SK-N-SH treated with all-trans-retinoic acid at 6 μM for 48 hours (cell line): ENCODE results near the gene WDR5.

Source experiments
- ATAC-seq: fragments of 200-7000 bp; cut with Tn5 transposase; 3 replicates; pipeline ENCODE4 v1.9.1; 2020; ENCODE audit warnings: mild to moderate bottlenecking, moderate library complexity
- ARNTL ChIP-seq: fragments of 450-650 bp; formaldehyde crosslinking; IDR thresholded peaks from 2 replicates; pipeline ENCODE4 v1.5.0; 2020; ENCODE audit warnings: low read depth, mild to moderate bottlenecking, moderate library complexity, borderline replicate concordance
- BACH2 ChIP-seq: fragments of 250-450 bp; sonication (Bioruptor Pico); IDR thresholded peaks from 2 replicates; pipeline ENCODE4 v1.9.0; 2021; ENCODE audit warnings: mild to moderate bottlenecking, borderline replicate concordance
- CSDC2 ChIP-seq: fragments of 250-450 bp; sonication (Bioruptor Pico); IDR thresholded peaks from 2 replicates; pipeline ENCODE4 v1.5.0; 2020; ENCODE audit warnings: mild to moderate bottlenecking, moderate library complexity
- ESRRG ChIP-seq: fragments of 250-450 bp; sonication (Bioruptor Pico); IDR thresholded peaks from 2 replicates; pipeline ENCODE4 v1.6.1; 2021; ENCODE audit warnings: mild to moderate bottlenecking
- OSR1 ChIP-seq: fragments of 250-450 bp; sonication (Bioruptor Pico); IDR thresholded peaks from 2 replicates; pipeline ENCODE4 v1.8.0; 2022; ENCODE audit warnings: moderate library complexity, mild to moderate bottlenecking, inconsistent platforms
- PPARA ChIP-seq: fragments of 250-450 bp; sonication (Bioruptor Pico); IDR thresholded peaks from 2 replicates; pipeline ENCODE4 v1.5.0; 2020; ENCODE audit warnings: mild to moderate bottlenecking, borderline replicate concordance
- RARB ChIP-seq: fragments of 250-450 bp; sonication (Bioruptor Pico); IDR thresholded peaks from 2 replicates; pipeline ENCODE4 v1.8.0; 2021; ENCODE audit warnings: mild to moderate bottlenecking, moderate library complexity
- TCF4 ChIP-seq: fragments of 250-450 bp; sonication (Bioruptor Pico); IDR thresholded peaks from 2 replicates; pipeline ENCODE4 v1.8.0; 2021; ENCODE audit warnings: mild to moderate bottlenecking, moderate library complexity, borderline replicate concordance
- TOX ChIP-seq: fragments of 250-450 bp; sonication (Bioruptor Pico); IDR thresholded peaks from 2 replicates; pipeline ENCODE4 v1.8.0; 2021; ENCODE audit warnings: mild to moderate bottlenecking, moderate library complexity, borderline replicate concordance
- ZC3H10 ChIP-seq: fragments of 250-450 bp; sonication (Bioruptor Pico); IDR thresholded peaks from 2 replicates; pipeline ENCODE4 v1.5.1; 2021; ENCODE audit warnings: mild to moderate bottlenecking, moderate library complexity
- ZFP30 ChIP-seq: fragments of 450-650 bp; formaldehyde crosslinking; IDR thresholded peaks from 2 replicates; pipeline ENCODE4 v1.5.0; 2022; ENCODE audit warnings: mild to moderate bottlenecking, moderate library complexity
- ZNF565 ChIP-seq: fragments of 450-650 bp; formaldehyde crosslinking; conservative IDR thresholded peaks from 2 replicates; pipeline ENCODE4 v1.5.0; 2020; ENCODE audit warnings: low read depth, mild to moderate bottlenecking, moderate library complexity
- ZNF70 ChIP-seq: fragments of 450-650 bp; formaldehyde crosslinking; IDR thresholded peaks from 2 replicates; pipeline ENCODE4 v1.5.0; 2020; ENCODE audit warnings: mild to moderate bottlenecking, moderate library complexity
- ZNF8 ChIP-seq: fragments of 450-650 bp; formaldehyde crosslinking; IDR thresholded peaks from 2 replicates; pipeline ENCODE4 v1.5.0; 2020; ENCODE audit warnings: mild to moderate bottlenecking, moderate library complexity
- TF ChIP-seq, protein P1 (sequence below): fragments of 250-450 bp; sonication (Bioruptor Pico); IDR thresholded peaks from 2 replicates; pipeline ENCODE4 v1.5.0; 2020; ENCODE audit warnings: mild to moderate bottlenecking, moderate library complexity
- TF ChIP-seq, protein P2 (sequence below): fragments of 250-450 bp; sonication (Bioruptor Pico); IDR thresholded peaks from 2 replicates; pipeline ENCODE4 v1.5.1; 2021; ENCODE audit warnings: mild to moderate bottlenecking, moderate library complexity
- TF ChIP-seq, protein P3 (sequence below): fragments of 250-450 bp; sonication (Bioruptor Pico); IDR thresholded peaks from 2 replicates; pipeline ENCODE4 v1.8.0; 2020; ENCODE audit warnings: mild to moderate bottlenecking, moderate library complexity, borderline replicate concordance
- TF ChIP-seq, protein P4 (sequence below): fragments of 250-450 bp; sonication (Bioruptor Pico); IDR thresholded peaks from 2 replicates; pipeline ENCODE4 v1.8.0; 2021; ENCODE audit warnings: low read depth, mild to moderate bottlenecking, moderate library complexity, borderline replicate concordance
- TF ChIP-seq, protein P5 (sequence below): fragments of 250-450 bp; sonication (Bioruptor Pico); IDR thresholded peaks from 2 replicates; pipeline ENCODE4 v1.5.1; 2020; ENCODE audit warnings: low read depth, mild to moderate bottlenecking, moderate library complexity

WDR5 gene

DNA sequence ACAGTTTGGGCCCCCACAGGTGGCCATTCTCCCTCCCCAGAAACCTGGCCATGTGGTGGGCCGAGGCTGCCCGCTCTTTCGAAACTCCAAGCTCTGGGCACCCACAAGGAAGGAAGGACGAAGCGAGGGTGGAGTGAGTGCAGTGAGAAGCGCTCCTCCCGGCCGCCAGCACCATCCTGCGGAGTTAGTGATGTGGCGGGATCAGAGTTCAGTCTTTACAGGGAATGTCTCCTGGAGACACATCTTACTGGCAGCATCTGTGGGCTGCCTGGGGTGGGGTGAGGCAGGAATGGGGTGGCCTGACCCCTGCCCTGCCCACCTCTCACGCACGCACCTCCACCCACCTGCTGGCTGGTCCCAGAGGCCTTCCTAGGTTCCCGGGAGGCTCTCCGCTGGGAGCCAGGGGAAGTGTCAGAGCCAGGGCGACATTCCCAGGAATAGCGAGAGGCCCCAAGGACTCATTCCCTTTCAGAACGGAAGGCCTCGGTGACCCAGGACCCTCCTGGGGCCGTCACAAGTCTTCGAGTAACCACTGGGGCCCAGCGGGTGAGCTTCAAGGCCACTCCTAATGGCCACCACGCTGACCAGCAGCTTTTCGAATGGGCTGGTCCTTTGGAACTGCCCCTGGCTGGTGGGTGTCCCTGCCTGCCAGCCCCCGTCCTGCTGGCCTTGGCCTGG, 34.0 kb downstream of the WDR5 start:
- ATAC-seq = no peak
- no peak for TF ChIP-seq PPARA
- TF ChIP-seq, protein P1, sequence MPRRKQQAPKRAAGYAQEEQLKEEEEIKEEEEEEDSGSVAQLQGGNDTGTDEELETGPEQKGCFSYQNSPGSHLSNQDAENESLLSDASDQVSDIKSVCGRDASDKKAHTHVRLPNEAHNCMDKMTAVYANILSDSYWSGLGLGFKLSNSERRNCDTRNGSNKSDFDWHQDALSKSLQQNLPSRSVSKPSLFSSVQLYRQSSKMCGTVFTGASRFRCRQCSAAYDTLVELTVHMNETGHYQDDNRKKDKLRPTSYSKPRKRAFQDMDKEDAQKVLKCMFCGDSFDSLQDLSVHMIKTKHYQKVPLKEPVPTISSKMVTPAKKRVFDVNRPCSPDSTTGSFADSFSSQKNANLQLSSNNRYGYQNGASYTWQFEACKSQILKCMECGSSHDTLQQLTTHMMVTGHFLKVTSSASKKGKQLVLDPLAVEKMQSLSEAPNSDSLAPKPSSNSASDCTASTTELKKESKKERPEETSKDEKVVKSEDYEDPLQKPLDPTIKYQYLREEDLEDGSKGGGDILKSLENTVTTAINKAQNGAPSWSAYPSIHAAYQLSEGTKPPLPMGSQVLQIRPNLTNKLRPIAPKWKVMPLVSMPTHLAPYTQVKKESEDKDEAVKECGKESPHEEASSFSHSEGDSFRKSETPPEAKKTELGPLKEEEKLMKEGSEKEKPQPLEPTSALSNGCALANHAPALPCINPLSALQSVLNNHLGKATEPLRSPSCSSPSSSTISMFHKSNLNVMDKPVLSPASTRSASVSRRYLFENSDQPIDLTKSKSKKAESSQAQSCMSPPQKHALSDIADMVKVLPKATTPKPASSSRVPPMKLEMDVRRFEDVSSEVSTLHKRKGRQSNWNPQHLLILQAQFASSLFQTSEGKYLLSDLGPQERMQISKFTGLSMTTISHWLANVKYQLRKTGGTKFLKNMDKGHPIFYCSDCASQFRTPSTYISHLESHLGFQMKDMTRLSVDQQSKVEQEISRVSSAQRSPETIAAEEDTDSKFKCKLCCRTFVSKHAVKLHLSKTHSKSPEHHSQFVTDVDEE (CRISPR knock-in tag) = no peak
- no peak for TF ChIP-seq BACH2 (CRISPR knock-in tag)
- no peak for TF ChIP-seq ESRRG
- TF ChIP-seq, protein P2, sequence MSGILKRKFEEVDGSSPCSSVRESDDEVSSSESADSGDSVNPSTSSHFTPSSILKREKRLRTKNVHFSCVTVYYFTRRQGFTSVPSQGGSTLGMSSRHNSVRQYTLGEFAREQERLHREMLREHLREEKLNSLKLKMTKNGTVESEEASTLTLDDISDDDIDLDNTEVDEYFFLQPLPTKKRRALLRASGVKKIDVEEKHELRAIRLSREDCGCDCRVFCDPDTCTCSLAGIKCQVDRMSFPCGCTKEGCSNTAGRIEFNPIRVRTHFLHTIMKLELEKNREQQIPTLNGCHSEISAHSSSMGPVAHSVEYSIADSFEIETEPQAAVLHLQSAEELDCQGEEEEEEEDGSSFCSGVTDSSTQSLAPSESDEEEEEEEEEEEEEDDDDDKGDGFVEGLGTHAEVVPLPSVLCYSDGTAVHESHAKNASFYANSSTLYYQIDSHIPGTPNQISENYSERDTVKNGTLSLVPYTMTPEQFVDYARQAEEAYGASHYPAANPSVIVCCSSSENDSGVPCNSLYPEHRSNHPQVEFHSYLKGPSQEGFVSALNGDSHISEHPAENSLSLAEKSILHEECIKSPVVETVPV (CRISPR knock-in tag) = no peak
- TF ChIP-seq ZNF70 (CRISPR knock-in tag) = no peak
- TF ChIP-seq, protein P3, sequence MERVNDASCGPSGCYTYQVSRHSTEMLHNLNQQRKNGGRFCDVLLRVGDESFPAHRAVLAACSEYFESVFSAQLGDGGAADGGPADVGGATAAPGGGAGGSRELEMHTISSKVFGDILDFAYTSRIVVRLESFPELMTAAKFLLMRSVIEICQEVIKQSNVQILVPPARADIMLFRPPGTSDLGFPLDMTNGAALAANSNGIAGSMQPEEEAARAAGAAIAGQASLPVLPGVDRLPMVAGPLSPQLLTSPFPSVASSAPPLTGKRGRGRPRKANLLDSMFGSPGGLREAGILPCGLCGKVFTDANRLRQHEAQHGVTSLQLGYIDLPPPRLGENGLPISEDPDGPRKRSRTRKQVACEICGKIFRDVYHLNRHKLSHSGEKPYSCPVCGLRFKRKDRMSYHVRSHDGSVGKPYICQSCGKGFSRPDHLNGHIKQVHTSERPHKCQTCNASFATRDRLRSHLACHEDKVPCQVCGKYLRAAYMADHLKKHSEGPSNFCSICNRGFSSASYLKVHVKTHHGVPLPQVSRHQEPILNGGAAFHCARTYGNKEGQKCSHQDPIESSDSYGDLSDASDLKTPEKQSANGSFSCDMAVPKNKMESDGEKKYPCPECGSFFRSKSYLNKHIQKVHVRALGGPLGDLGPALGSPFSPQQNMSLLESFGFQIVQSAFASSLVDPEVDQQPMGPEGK (CRISPR knock-in tag) = no peak
- TF ChIP-seq ZFP30 = no peak
- no peak for TF ChIP-seq ZC3H10 (CRISPR knock-in tag)

DNA sequence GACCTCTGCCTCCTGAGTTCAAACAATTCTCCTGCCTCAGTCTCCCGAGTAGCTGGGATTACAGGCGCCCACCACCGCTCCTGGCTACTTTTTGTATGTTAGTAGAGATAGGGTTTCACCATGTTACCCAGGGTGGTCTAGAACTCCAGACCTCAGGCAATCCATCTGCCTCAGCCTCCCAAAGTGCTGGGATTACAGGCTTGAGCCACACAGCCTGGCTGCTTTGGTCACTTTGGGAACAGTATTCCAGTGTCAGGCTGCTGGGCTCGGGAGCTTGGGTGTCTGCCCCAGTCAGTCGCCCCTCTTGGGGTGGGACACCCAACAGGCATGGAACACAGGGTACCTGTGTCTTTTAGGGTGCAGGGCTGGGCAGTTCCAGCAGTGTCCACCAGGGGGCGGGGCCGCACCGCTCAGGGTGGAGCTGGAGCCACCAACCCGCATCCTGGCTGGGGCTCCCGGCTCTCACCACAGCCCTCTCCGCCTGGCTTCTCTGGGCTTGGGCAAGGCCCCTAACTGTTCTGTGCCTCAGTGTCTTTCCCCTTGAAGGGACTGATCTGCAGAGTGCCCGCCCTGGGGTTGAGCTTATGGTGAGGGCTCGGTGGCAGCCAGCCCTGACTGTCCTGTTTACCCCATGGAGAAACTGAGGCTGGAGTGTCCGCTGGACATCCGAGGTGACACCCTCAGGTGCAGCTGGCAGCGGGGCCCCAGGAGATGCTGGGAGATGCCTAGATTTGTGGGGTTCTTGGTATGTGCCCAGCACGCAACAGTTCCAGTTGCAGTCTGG, 34.8 kb downstream of the WDR5 start:
- ATAC-seq = no peak
- TF ChIP-seq, protein P1 (CRISPR knock-in tag) = no peak
- TF ChIP-seq PPARA (no peak), TCF4 (CRISPR knock-in tag) (no peak), ZNF565 (CRISPR knock-in tag) (no peak)
- TF ChIP-seq, protein P4, sequence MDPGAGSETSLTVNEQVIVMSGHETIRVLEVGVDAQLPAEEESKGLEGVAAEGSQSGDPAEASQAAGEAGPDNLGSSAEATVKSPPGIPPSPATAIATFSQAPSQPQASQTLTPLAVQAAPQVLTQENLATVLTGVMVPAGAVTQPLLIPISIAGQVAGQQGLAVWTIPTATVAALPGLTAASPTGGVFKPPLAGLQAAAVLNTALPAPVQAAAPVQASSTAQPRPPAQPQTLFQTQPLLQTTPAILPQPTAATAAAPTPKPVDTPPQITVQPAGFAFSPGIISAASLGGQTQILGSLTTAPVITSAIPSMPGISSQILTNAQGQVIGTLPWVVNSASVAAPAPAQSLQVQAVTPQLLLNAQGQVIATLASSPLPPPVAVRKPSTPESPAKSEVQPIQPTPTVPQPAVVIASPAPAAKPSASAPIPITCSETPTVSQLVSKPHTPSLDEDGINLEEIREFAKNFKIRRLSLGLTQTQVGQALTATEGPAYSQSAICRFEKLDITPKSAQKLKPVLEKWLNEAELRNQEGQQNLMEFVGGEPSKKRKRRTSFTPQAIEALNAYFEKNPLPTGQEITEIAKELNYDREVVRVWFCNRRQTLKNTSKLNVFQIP (CRISPR knock-in tag) = no peak

DNA sequence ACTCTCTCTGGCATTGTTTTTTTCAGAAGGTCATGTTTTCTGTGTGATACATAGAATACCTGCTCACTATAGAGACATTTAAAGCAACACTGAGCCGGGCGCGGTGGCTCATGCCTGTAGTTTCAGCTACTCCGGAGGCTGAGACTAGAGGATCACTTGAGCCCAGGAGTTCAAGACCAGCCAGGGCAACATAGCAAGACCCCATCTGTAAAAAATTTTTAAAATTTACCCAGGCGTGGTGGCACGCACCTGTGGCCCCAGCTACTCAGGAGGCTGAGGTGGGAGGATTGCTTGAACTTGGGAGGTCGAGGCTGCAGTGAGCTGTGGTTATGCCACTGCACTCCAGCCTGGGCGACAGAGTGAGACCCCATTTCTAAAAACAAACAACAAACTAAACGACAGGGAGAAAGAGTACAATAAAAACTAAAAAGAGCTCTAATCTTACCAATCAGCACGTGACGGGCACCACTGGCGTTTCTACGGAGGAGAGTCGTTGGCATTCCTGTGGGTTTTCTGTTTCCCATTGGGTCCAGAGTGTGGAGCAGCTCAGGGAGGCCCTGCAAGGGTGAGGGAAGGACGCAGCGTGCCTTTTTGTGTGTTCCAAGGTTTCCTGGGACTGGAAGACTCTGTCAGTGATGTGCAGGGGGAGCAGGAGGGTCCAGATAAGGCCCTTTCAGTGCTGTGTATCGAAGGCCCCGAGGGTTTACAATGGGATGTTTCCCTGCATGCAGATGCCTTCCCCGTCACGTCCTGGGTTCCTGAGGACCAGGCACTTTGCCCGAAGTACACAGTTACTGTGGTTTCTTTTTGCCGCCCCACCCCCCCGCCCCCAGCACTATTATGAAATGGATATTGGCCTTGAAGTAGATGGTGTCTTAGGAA, 35.7 kb downstream of the WDR5 start:
- TF ChIP-seq, protein P3 (CRISPR knock-in tag) = no peak
- no peak for TF ChIP-seq RARB (CRISPR knock-in tag)
- TF ChIP-seq ZFP30 = no peak
- no peak for TF ChIP-seq OSR1 (CRISPR knock-in tag)
- no peak for TF ChIP-seq ZNF70 (CRISPR knock-in tag)
- TF ChIP-seq ZC3H10 (CRISPR knock-in tag) = no peak
- no peak for TF ChIP-seq TCF4 (CRISPR knock-in tag)
- TF ChIP-seq CSDC2 (CRISPR knock-in tag) = no peak
- TF ChIP-seq ZNF8 = no peak
- TF ChIP-seq, protein P5, sequence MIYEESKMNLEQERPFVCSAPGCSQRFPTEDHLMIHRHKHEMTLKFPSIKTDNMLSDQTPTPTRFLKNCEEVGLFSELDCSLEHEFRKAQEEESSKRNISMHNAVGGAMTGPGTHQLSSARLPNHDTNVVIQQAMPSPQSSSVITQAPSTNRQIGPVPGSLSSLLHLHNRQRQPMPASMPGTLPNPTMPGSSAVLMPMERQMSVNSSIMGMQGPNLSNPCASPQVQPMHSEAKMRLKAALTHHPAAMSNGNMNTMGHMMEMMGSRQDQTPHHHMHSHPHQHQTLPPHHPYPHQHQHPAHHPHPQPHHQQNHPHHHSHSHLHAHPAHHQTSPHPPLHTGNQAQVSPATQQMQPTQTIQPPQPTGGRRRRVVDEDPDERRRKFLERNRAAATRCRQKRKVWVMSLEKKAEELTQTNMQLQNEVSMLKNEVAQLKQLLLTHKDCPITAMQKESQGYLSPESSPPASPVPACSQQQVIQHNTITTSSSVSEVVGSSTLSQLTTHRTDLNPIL (CRISPR knock-in tag) = no peak
- TF ChIP-seq ARNTL (CRISPR knock-in tag) = no peak
- no peak for TF ChIP-seq TOX (CRISPR knock-in tag)
- no peak for ATAC-seq
